GM19397 (cell line): ENCODE measurements around the gene TAS1R2.
"Not testable (repeated sequence)": the region's sequence is repeated elsewhere in the genome, so short reads cannot be mapped to it uniquely, and the experiment has no call there.

Experiments
- ATAC-seq: cut with Tn5 transposase; IDR thresholded peaks from one replicate; pipeline ENCODE4 v1.9.1; 2021; ENCODE audit warnings: mild to moderate bottlenecking, moderate library complexity; ENCODE audit not compliant: unreplicated experiment

Gene TAS1R2

DNA sequence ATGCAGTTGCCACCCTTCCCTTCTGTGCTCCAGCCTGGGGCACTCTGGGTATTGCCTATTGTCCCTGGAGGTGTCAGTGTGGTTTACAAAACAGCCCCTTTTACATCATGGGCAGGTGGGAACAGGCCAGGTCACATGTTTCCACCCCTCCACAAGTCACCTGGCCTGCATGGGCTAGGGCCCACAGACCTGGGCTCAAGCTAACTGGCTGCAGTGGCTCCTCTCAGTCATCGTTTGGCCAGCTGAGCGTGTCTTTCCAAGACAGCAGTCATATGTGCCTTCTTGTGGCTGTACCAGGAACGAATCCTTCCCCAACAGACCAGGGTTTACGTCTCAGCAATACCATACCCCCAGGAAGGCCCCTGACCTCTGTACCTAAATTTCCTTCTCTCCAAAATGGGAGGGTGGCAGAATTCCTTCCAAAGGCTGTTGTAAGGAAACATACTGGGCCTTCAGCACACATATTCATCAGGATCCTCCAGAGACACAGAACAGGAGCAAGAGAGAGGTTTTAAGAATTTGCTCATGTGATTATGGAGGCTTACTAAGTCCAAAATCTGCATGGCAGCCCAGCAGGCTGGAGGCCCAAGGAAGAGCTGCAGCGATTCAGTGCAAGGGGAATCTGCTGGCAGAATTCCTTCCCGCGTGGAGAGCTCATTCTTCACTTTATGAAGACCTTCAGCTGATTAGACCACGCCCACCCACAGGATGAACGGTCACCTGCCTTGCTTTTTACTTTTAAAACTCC, 10.6 kb upstream of the TAS1R2 start:
- ATAC-seq = no peak

DNA sequence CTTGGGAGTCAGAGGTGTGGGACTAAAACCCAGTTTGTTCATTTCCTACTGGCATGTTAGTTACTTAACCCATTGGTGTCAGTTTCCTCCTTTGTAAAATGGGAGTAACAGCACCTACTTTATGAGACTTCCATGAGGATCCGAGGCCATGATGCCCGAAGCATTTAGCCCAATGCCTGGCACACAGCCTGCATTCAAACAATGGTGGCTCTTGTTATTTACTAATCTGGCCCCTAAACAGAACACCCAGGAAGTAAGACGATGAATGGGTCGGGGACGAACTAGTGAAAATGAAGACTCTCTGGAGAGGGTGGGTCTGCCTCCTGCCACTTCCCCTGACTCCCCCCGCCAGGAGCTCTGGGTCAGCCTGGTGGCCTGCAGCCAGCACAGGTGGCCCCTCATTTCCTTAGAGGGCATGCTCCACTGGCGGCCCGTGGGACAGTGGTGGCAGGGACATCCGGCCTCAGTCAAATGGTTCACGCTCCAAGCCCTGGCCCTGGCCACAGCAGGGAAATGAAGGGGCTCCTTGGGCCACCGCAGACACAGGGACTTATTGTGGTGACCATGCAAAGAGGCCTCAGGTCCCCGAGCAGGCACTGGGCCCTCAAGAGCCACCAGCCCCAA, 9.5 kb upstream of the TAS1R2 start:
- no peak for ATAC-seq

DNA sequence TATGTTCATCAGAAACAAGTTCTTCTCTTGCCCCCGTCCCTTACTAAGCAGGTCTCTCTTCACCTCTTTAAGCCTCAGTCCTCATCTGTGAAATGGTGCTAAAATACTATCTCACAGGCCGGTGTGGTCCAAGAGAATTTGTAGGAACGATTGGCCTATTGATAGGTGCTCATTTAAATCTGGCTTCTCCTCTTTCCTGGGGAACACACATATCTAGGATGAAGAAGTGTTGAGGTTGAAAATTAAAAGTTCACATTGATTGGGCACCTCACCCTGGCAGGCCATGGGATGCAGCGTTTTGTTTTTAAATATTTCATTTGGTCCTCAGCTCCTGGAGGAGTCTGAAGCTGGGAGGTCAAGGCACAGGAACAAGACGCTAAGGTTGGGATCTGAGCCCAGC, 8.9 kb upstream of the TAS1R2 start:
- no peak for ATAC-seq

DNA sequence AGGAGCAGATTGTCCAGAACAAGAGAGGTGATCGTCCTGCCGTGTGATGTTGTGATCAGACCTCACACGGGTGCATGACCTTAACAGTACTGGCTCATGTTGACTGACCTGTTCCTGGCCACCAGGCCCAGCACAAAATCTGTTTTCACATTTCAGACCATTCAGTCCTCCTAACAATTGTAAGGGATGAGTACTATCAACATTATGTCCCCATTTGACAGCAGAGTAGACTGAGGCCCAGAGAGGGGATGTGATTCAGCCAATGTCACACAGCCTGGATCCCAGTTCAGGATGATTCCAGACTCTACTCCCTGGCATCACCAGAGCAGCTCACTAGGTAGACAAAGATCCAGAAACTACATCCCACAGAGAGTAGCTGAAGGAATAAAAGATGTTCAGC, 7.4 kb upstream of the TAS1R2 start:
- no peak for ATAC-seq

DNA sequence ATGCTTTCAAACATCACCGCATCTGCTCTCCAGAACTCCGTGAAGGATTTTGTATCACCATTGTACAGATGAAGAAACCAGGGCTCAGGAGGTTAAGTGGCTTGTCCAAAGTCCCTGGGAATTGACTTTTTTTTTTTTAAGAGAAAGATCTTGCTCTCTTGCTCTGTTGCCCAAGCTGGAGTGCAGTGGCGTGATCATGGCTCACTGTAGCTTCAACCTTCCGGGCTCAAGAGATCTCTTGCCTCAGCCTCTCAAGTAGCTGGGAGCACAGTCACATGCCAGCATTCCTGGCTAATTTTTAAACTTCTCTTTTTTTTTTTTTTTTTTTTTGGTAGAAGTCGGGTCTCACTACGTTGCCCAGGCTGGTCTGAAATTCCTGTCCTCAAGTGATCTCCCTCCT, 6.9 kb upstream of the TAS1R2 start:
- no peak for ATAC-seq

DNA sequence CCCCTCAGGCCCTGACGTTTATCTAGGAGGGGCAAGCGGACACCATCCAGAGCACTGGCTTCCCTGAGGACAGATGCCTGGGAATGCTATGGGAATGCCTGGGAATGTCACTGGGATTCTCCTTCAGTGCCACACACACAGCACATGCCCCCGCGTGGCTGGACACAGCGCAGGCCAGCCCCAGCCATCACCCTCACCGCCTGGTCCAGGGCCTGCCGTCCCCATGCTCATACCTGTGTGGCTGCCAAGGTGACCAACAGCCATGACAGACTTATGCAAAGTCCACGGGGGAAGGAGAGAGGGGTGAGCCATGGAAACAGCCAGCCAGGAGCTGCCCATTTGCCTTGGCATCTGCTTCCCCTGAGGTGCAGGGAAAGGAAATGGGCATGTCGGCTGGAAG, 5.7 kb upstream of the TAS1R2 start:
- ATAC-seq = no peak

DNA sequence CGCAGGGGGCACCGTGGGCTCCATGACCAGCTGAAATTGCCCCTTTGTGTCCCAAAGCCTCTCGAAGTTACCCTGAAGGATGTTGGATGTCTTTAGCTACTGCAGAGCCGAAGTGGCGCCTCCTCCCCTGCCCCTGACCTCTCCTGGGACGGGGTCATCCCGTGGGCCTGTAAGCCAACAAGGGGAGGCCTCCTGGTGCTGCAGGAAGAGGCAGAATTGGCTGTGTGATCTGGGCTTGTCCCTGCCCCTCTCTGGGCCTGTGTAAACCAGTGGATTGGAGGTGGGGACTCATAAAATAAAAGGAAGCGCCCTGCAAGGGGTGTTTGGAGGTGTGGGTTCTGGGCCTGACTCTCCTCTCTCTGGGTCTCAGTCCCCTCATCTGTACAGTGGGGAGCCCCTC, 2.1 kb upstream of the TAS1R2 start:
- no peak for ATAC-seq

DNA sequence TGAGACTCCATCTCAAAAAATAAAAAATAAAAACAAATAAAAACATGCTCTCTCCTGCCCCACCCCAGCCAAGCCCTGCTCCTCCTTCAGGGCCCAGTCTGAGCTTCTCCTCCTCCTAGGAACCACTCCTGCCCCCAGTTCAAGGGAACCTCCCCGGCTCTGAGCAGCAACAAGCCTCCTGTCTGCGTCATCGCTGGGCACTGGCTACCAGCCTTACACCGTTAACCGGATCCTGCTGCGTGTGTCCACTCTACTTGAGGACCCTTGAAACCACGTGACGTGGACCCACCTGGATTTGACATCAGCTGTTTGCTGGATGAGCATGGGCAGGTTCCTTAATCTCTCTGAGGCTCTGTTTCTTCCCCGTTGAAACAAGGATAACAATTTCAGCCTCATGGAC, 1.6 kb upstream of the TAS1R2 start:
- ATAC-seq = no peak

DNA sequence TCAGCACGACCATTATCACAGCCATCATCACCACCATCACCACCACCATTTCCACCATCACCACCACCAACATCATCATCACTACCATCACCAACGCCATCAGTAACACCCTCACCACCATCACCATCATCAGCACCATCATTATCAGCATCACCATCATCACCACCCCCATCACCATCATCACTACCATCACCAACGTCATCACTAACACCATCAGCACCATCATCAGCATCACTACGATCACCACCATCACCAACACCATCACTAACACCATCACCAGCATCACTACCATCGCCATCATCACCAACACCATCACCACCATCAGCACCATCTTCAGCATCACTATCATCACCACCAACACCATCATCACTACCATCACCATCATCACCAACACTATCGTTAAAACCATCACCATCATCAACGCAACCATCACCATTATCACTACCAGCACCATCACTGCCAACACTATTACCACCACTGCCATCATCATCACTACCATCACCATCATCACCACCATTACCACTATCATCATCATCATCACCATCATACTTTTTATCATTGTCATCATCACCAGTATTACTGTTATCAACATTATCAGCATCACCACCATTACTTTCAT, 1.3 kb downstream of the TAS1R2 start:
- no peak for ATAC-seq

DNA sequence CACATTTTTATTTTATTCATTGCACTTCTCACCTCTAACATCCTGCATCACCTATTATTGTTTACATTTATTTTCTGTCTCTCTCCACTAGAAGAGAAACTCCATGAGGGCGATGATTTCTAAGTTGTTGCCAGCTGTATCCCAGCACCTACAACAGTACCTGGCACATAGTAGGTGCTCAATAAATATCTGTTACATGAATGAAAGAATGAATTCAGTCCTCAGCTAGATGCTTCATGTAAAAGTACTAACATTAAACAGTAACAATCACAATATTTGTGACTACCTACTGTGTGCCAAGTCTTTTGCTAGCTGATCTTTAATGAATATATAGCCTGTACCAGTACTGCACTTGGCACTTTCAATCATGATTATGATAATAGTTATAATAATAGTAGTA, 3.0 kb downstream of the TAS1R2 start:
- no peak for ATAC-seq

DNA sequence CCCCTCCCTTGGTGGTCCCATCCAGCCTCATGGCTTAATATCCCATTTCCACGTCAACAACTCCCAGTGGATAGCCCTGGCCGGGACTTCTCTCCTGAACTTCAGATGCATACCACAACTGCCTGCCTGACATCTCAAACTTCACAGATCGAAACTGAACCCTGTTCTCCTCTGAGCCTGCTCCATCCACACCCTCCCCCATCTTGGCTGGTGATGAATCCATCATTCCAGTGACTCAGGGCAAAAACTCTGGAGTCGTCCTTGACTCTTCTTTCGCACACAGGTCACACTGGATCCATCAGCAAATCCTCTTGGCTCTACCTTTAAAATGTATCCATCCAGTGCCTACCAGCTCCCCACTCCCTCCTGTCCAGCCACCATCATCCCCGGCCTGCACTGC, 3.9 kb downstream of the TAS1R2 start:
- ATAC-seq = no peak

DNA sequence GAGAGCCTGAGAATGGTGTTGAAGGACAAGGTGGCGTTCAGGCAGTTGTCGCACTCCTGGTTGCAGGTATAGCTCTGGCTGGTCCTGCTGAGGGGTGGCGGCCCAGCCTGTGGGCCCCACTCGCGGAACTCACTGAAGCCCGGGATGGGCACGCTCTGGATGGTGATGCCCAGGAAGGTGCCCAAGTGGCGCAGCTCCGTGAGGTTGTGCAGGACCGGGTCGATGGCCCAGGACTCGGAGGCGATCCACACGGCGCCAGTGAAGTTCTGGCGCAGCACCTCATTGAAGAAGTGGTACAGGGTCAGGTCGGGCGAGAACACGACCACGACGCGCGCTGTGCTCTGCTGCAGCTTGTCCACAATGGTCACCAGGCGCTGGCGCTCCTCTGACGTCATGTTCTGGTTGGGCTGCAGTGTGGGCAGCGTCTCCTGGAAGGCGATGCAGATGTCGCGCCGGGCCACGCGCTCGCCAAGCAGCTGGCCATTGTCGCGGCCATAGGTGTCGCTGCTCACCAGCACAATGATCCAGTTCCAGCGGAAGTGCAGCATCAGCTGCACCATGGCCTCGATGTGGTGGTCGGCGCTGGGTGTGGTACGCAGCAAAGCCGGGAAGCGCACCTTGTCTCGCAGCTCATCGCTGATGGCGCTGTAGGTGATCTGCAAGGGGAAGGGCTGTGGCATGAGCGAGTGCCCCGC, 5.0 kb downstream of the TAS1R2 start:
- ATAC-seq = no peak

DNA sequence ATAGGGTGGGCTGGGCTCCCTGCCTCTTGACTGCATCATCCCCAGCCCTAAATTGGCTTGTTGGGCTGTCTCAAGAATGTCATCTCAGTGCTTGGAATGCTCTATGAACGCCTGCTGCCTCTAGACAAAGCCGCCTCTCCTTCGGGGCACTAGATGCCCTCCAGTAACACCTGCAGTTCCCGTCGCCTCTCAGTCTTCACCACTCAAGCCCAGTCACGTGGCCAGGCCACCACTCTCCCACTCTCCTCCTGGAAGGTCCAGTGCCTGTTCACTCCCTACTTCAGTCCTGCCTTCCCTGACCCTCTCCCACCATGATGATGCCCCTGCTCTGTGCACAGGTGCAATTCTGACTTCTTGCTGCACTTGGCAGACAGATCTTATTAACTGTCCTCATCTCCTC, 7.0 kb downstream of the TAS1R2 start:
- ATAC-seq = no peak

DNA sequence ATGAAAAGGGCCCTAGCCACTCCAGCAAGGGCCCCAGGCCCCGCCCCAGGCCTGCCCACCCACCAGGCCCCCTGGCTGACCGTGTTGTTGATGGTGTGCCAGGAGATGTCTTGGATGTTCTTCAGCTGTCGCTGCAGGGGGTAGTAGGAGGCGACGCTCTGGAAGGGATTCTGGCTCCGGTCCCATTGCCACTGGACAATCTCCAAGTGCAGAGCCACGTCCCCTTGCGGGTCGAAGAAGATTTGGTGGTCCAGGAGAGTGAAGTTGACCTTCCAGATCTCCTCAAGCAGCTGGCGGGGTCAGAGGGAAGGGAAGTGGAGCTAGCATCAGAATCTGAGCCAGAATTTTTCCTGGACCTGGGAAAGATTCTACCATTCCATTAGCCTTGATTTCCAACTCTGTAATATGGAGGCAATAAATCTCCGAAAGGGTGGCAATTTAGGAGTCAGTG, 10.2 kb downstream of the TAS1R2 start:
- ATAC-seq = no peak

DNA sequence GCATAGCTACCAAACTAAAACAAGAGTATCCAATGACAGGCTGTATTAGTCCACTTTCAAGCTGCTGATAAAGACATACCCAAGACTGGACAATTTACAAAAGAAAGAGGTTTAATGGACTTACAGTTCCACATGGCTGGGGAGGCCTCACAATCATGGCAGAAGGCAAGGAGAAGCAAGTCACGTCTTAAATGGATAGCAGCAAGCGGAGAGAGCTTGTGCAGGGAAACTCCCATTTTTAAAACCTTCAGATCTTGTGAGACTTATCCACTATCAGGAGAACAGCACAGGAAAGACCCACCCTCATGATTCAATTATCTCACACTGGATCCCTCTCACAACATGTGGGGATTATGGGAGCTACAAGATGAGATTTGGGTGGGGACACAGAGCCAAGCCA, 11.7 kb downstream of the TAS1R2 start:
- not testable (repeated sequence) for ATAC-seq

DNA sequence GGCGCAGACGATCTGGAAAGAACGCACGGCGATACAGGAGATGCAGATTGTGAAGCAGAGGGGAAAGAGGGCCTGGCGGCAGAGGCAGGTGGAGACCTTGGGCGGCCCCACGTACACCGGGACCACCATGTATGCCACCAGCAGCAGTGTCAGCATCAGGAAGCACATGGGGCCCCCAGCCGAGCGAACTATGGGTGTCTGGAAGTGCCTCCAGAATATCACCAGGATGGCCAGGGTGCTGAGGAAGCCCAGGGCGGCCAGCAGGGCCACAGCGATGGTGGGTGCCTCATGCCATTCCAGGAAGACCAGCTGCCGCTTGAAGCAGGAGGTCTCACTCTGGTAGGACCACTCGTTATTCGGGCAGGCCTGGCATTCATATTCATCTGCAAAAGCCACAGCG, 19.3 kb downstream of the TAS1R2 start:
- no peak for ATAC-seq

DNA sequence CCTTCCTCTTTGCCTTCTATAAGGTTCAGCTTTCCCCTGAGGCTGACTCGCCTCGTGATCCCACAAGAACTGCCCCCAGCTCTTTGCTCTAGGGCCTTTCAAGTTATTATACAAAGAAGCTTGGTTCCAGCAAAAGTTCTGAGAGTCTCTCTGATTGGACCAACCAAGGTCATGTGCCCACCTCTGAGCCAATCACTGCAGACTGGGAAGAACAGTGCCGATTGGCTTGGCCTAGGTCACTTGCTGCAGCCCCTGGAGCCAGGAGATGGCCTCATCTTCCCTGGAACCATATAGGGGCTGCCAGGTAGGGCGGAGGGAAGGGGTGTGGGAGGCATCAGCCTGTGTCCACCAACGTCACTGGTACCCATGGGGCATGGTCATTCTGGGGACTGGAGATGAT, 22.8 kb downstream of the TAS1R2 start:
- ATAC-seq = no peak

DNA sequence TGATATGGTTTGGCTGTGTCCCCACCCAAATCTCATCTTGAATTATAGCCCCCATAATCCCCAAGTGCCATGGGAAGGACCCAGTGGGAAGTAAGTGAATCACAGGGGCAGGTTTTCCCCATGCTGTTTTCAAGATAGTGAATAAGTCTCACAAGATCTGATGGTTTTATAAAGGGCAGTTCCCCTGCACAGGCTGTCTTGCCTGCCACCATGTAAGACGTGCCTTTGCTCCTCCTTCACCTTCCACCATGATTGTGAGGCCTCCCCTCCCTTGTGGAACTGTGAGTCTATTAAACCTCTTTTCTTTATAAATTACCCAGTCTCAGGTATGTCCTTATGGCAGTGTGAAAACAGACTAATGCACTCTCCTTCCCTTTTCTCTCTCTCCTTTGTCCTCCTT, 27.1 kb downstream of the TAS1R2 start:
- ATAC-seq = not testable (repeated sequence)

DNA sequence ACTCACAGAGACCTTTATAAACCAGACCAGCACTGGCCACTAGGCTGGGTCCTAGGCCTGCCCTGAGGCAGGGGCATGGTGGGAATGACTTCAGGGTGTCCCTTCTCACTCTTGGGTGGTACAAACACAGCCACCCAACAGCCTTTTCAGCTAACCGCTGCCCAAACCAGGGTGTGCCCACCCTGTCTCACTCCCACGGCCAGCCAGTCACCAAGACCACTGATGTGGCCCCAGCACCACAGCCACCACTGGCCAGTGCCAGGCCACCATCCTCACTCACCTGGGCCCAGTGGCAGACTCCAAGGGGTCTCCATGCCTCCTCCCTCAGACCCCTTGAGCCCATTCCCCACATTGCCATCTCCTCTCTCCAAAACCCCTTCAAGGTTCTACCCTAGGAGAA, 27.8 kb downstream of the TAS1R2 start:
- no peak for ATAC-seq

DNA sequence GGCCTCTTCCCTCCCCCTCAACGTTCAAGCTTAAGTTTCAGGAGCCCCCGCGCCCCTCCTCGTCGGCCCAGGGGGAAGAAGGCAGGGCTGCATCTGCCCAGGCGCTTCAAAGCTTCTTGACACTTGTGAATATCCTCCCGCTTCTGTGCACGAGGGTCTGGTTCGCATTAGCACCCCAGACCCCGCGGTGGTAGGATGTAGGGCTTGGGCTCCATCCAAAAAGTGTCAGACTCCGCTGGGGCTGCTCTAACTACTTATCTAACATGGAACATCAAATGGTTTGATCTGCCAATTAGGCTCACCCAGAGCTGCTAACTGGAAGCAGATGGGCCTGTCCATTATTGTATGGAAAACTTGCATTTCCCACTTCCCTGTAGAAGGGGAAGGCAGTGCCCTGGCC, 28.9 kb downstream of the TAS1R2 start:
- no peak for ATAC-seq

DNA sequence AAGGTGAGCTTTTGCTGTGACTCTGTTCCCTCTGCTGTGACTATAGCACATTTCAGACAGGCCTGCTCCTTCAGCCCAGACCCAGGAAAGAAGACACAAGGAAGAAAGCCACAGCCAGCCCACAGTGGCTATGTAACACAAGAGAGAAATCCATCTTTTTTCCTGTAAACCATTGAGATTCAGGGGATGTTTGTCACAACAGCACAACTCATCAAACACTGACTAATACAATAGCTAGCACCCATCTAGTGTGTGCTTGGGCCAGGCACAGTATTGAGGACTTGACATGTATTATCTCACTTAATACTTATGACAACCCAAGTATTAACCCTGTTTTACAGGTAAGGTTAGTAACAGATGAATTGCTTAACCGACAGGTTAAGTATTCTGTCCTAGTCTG, 29.8 kb downstream of the TAS1R2 start:
- ATAC-seq = no peak

DNA sequence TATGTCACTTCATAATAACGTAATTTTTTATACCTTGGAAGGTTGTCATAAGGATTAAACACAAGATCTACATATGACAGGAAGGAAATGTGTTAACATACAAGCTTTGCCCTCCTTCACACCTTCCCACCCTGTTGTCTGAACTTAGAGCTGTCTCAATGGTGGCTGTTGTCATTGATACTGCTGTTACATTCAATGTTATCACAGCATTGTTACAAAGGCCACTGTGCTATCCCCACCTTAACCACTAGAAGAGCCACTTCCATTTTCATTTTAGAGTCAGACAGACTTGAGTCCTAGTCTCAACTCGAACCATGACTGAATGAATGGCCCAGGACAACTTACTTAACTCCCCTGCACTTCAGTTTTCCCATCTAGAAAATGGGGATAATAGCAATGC, 31.2 kb downstream of the TAS1R2 start:
- no peak for ATAC-seq
